ENCODE measurements around the gene HDGFL2. TPM values are rescaled to one million over a fixed set of nuclear protein-coding genes. Genes with fewer than 3 reads are reported as not detected.

Gene HDGFL2
- total RNA-seq = 10 to 100 TPM; 17.2 to 18.0 TPM
- 30.9 TPM for polyA plus RNA-seq (2013, experiment 1 of 2)
- 34.3 TPM for polyA plus RNA-seq (2013, experiment 2 of 2)
- 5.0 to 91.7 (median 44.1) reads per million in 172 experiments for total RNA-seq

GRCh38 chr19:4472174-4472974 lies at the start of gene HDGFL2:
HDGFL2 (plus strand) TSS chr19:4472297; CDS start chr19:4472351, 54 bp downstream.
- Histone ChIP-seq H3K4me3 (ENCODE audit: low read length) (peak within 1 kb of the TSS; percentile 64), H3K27ac (ENCODE audit: low read depth in 1 of 2, low read length in 2 of 2) (peak within 1 kb of the TSS; percentile 71 to 72), H3K9me3 (ENCODE audit: control insufficient read depth in 1 of 2, insufficient read depth in 1 of 2, low read length in 2 of 2) (no peaks in the 10 kb centered on the region), H3K27me3 (ENCODE audit: control insufficient read depth in 1 of 2, insufficient read depth in 2 of 2, low read length in 2 of 2) (no peaks in the 10 kb centered on the region), H3K36me3 (ENCODE audit: insufficient read depth, low read length) (peaks cover 16% of the 10 kb centered on the region), H3K4me1 (ENCODE audit: insufficient read depth, low read length) (peaks cover 35% of the 10 kb centered on the region)
- CTCF ChIA-PET = interaction anchor here (1.3 kb wide), 1 partner anchor 72 kb away, joined by 3 read pairs; the partner anchor contains the start of gene SH3GL1
- Mint-ChIP-seq H3K9me3 (no peaks in the 10 kb centered on the region), H3K27me3 (no peaks in the 10 kb centered on the region), H3K27ac (no peak within 1 kb of the TSS), H3K36me3 (ENCODE audit: low read depth) (peaks cover 11% of the 10 kb centered on the region), H3K4me1 (ENCODE audit: low read depth) (peaks cover 24% of the 10 kb centered on the region), H3K4me3 (peak within 1 kb of the TSS; percentile 83)
- DNase-seq = peak in 4 of 14 experiments; percentile 65 to 96 (median 95)
- no peak for ATAC-seq (ENCODE audit: poor library complexity)
- TF ChIP-seq CTCF (IDR thresholded peaks at IDR 0.05) = no peak
- intact Hi-C loops (cut with DNase I, micrococcal nuclease) = loop anchor here in 1 of 2 experiments (1.0 to 10.0 kb wide), 6 partner anchors 15 to 322 kb away; partner anchors contain the start of genes CHAF1A, FEM1A, TNFAIP8L1 and UBXN6
- POLR2A ChIA-PET = interaction anchor here (0.7 to 1.9 kb wide), 12 partner anchors 14 to 1432 kb away, joined by 3 to 36 read pairs (median 8); partner anchors contain the start of genes CHAF1A, FEM1A, KDM4B and MPND

GRCh38 chr19:4423416-4424126 lies 48.5 kb upstream of the HDGFL2 start:
- Histone ChIP-seq H3K36me3 (ENCODE audit: insufficient read depth, low read length) (peaks cover 8% of the 10 kb centered on the region), H3K9me3 (ENCODE audit: control insufficient read depth in 1 of 2, insufficient read depth in 1 of 2, low read length in 2 of 2) (no peaks in the 10 kb centered on the region), H3K4me3 (ENCODE audit: low read length) (no peak overlapping the region), H3K27me3 (ENCODE audit: control insufficient read depth in 1 of 2, insufficient read depth in 2 of 2, low read length in 2 of 2) (no peaks in the 10 kb centered on the region), H3K4me1 (ENCODE audit: insufficient read depth, low read length) (no peaks in the 10 kb centered on the region), H3K27ac (ENCODE audit: low read depth in 1 of 2, low read length in 2 of 2) (no peak overlapping the region)
- no peaks in the 10 kb centered on the region for H3K4me1 Mint-ChIP-seq (ENCODE audit: low read depth)
- ChIA-PET CTCF (no interaction called here), POLR2A (no interaction called here)
- H3K9me3 Mint-ChIP-seq = no peaks in the 10 kb centered on the region
- TF ChIP-seq CTCF (IDR thresholded peaks at IDR 0.05) = no peak
- H3K27ac Mint-ChIP-seq = no peak overlapping the region
- ATAC-seq (ENCODE audit: poor library complexity) (no peak), DNase-seq (no peak)
- intact Hi-C loops (cut with DNase I, micrococcal nuclease) = no loop called here
- no peak overlapping the region for H3K4me3 Mint-ChIP-seq
- H3K27me3 Mint-ChIP-seq = no peaks in the 10 kb centered on the region
- peaks cover 22% of the 10 kb centered on the region for H3K36me3 Mint-ChIP-seq (ENCODE audit: low read depth)

- ChIA-PET POLR2A (no interaction called here), CTCF (no interaction called here)
- H3K9me3 ChIP-seq (ENCODE audit: control insufficient read depth in 1 of 2, insufficient read depth in 1 of 2, low read length in 2 of 2) = no peaks in the 10 kb centered on the region
- no peaks in the 10 kb centered on the region for H3K9me3 Mint-ChIP-seq
- peaks cover 17% of the 10 kb centered on the region for H3K36me3 ChIP-seq (ENCODE audit: insufficient read depth, low read length)
- no peak for DNase-seq
- no peaks in the 10 kb centered on the region for H3K27me3 Mint-ChIP-seq
- no peak for TF ChIP-seq CTCF (IDR thresholded peaks at IDR 0.05)
- H3K27ac Mint-ChIP-seq = no peak overlapping the region
- H3K27me3 ChIP-seq (ENCODE audit: control insufficient read depth in 1 of 2, insufficient read depth in 2 of 2, low read length in 2 of 2) = no peaks in the 10 kb centered on the region
- H3K4me3 ChIP-seq (ENCODE audit: low read length) = no peak overlapping the region
- no peak overlapping the region for H3K27ac ChIP-seq (ENCODE audit: low read depth in 1 of 2, low read length in 2 of 2)
- ATAC-seq (ENCODE audit: poor library complexity) = no peak
- intact Hi-C loops (cut with DNase I, micrococcal nuclease) = no loop called here
- H3K36me3 Mint-ChIP-seq (ENCODE audit: low read depth) = peaks cover 31% of the 10 kb centered on the region
- no peaks in the 10 kb centered on the region for H3K4me1 ChIP-seq (ENCODE audit: insufficient read depth, low read length)
- H3K4me3 Mint-ChIP-seq = no peak overlapping the region
- H3K4me1 Mint-ChIP-seq (ENCODE audit: low read depth) = no peaks in the 10 kb centered on the region
These were observed 46.6 kb upstream of the HDGFL2 start for GRCh38 chr19:4425537-4425936.

All from CD4-positive, alpha-beta T cell (primary cell).